Common myeloid progenitor, CD34-positive (primary cell): Measurements from ENCODE around the gene ATN1.

Experiments used
- CTCF ChIA-PET: fragments of 350-600 bp; sonication (Branson Sonifier 250); formaldehyde crosslinking; loops from one replicate; lab custom pipeline; 2021; ENCODE audit warnings: antibody characterized with exemption; lab: Charles Lee
- POLR2A ChIA-PET: fragments of 350-600 bp; sonication (Branson Sonifier 250); formaldehyde crosslinking; loops from one replicate; lab custom pipeline; 2021; ENCODE audit warnings: antibody characterized with exemption; lab: Charles Lee
- DNase-seq, 3 donors: peaks; one replicate each; pipeline versions ENCODE4 v3.0.0 to v3.0.0-alpha.2; 2013
- H3K27ac ChIP-seq, 2 experiments: 1 replicate in 1 of 2; 2 replicates in 1 of 2; pipeline ENCODE4 v1.7.0; 2013; ENCODE audit warnings: inconsistent platforms in 2 of 2, low read length in 2 of 2, mild to moderate bottlenecking in 2 of 2, low read depth in 1 of 2, moderate library complexity in 1 of 2; ENCODE audit not compliant: severe bottlenecking in 2 of 2, insufficient read depth in 1 of 2, poor library complexity in 1 of 2
- H3K27me3 ChIP-seq, 5 experiments: replicated peaks in 2 of 5; 1 replicate in 3 of 5; 2 replicates in 2 of 5; pipeline versions ENCODE4 v1.6.1 to v1.7.0; 2013; ENCODE audit warnings: low read length in 4 of 5, mild to moderate bottlenecking in 2 of 5, moderate library complexity in 2 of 5, inconsistent platforms in 1 of 5; ENCODE audit not compliant: insufficient read depth in 5 of 5, control insufficient read depth in 4 of 5
- H3K36me3 ChIP-seq, 4 experiments: 1 replicate in 2 of 4; 2 replicates in 2 of 4; pipeline versions ENCODE4 v1.6.1 to v1.7.0; 2013; ENCODE audit warnings: low read length in 3 of 4, control low read depth in 1 of 4, mild to moderate bottlenecking in 1 of 4; ENCODE audit not compliant: control insufficient read depth in 4 of 4, insufficient read depth in 4 of 4
- H3K4me1 ChIP-seq, 4 experiments: 1 replicate in 3 of 4; 2 replicates in 1 of 4; pipeline versions ENCODE4 v1.6.1 to v1.7.1; 2013; ENCODE audit warnings: low read length in 3 of 4, mild to moderate bottlenecking in 3 of 4, control low read depth in 1 of 4, inconsistent platforms in 1 of 4, moderate library complexity in 1 of 4; ENCODE audit not compliant: control insufficient read depth in 4 of 4, insufficient read depth in 4 of 4; ENCODE audit errors: control extremely low read depth in 1 of 4
- H3K4me3 ChIP-seq, 7 experiments: 1 replicate in 4 of 7; 2 replicates in 3 of 7; pipeline versions ENCODE4 v1.5.1 to v1.7.0; 2013; ENCODE audit warnings: mild to moderate bottlenecking in 7 of 7, low read length in 6 of 7, moderate library complexity in 6 of 7, inconsistent platforms in 2 of 7, low read depth in 2 of 7, control low read depth in 1 of 7; ENCODE audit not compliant: insufficient read depth in 4 of 7, control insufficient read depth in 1 of 7; ENCODE audit errors: extremely low read depth in 1 of 7
- H3K9me3 ChIP-seq, 5 experiments: 1 replicate in 4 of 5; 2 replicates in 1 of 5; pipeline versions ENCODE4 v1.6.1 to v1.7.1; 2013; ENCODE audit warnings: low read length in 4 of 5, mild to moderate bottlenecking in 2 of 5, inconsistent platforms in 1 of 5, low read depth in 1 of 5, moderate library complexity in 1 of 5; ENCODE audit not compliant: control insufficient read depth in 4 of 5, insufficient read depth in 2 of 5; ENCODE audit errors: control extremely low read depth in 1 of 5
- WGBS: methylation state at CpG from one replicate; pipeline ENCODE4 v1.1.5; 2013; ENCODE audit not compliant: insufficient coverage; 5-methylcytosine and 5-hydroxymethylcytosine counted together

Gene ATN1

DNA sequence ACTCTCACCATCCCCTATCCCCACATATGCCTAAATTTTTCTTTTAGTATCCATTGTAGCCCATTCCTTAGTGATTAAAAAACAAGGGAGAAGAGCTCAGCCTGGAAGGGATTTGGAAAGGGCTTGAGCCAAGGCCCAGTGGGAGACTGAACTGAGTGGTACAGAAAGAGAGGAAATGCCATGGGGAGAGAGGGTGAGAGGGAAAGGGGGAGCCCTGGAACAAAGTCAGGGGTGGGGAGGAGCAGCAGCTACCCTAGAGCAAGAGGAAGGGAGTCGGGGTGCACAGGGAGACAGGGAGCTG lies 2.6 kb upstream of the ATN1 start:
- Histone ChIP-seq H3K36me3 (peaks cover 0 to 13% (median 5%) of the 10 kb centered on the region in 4 experiments), H3K27me3 (no peaks in the 10 kb centered on the region), H3K9me3 (no peaks in the 10 kb centered on the region), H3K27ac (peak overlapping the region in 1 of 2 experiments; percentile 20), H3K4me3 (no peak overlapping the region), H3K4me1 (peaks cover 8 to 65% (median 54%) of the 10 kb centered on the region in 4 experiments)
- ChIA-PET CTCF (interaction anchor here (0.8 to 9.1 kb wide), 24 partner anchors 8 to 188 kb away, joined by 3 to 124 read pairs (median 8); partner anchors contain the start of genes C12orf57, C1RL, ENO2 and LRRC23), POLR2A (interaction anchor here (1.2 to 1.7 kb wide), 4 partner anchors 12 to 20 kb away, joined by 3 to 15 read pairs (median 5); partner anchors contain the start of genes C12orf57 and RNU7-1)
- no peak for DNase-seq
- WGBS: 75% methylated on average over 1 of the region's 1 CpG

DNA sequence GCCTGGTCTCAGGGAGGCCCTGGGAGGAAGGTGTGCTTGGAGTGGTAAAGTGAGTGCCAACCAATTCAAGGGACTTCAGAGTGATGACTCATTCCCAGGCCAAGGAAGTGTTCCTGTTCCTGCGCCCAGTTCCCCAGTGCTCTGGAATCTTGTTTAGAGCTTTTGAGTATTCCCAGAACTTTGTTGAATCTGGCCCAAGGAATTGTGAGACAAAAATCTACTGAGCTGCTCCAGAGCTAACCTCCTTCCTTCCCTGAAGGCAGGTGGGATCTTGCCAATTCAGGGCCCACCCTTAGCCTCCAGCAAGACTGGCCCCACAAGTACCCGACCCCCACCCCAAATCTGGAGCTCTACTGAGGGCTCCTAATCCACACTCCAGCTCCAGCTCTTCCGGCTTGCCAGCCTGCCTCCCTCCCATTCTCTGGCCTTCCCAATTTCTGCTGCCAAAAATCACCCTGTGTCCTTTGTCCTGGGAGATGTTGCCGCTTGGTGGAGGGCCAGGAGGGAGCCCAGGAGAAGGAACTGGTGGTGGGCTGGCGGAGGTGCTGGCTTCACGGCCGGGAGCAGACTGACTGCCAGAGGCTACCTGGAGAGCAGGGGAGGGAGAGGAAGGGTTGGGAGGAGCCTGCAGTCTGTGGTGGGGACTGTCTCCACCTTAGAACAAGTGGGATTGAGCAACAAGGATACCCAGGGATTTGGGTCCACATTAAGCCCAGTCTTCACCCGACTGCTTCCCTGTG lies 2.0 kb upstream of the ATN1 start:
- CTCF ChIA-PET: interaction anchor here (0.5 to 9.1 kb wide), 24 partner anchors 9 to 188 kb away, joined by 3 to 124 read pairs (median 8); partner anchors contain the start of genes C12orf57, C1RL, ENO2 and LRRC23
- Histone ChIP-seq H3K27ac (peak overlapping the region in 1 of 2 experiments; percentile 20), H3K9me3 (no peaks in the 10 kb centered on the region), H3K4me1 (peaks cover 8 to 65% (median 54%) of the 10 kb centered on the region in 4 experiments), H3K36me3 (peaks cover 0 to 13% (median 4%) of the 10 kb centered on the region in 4 experiments), H3K27me3 (no peaks in the 10 kb centered on the region), H3K4me3 (no peak overlapping the region)
- DNase-seq: no peak
- 69% methylated on average over 5 of the region's 8 CpGs for WGBS
- POLR2A ChIA-PET: interaction anchor here (1.2 to 1.7 kb wide), 4 partner anchors 12 to 19 kb away, joined by 3 to 15 read pairs (median 5); partner anchors contain the start of genes C12orf57 and RNU7-1

DNA sequence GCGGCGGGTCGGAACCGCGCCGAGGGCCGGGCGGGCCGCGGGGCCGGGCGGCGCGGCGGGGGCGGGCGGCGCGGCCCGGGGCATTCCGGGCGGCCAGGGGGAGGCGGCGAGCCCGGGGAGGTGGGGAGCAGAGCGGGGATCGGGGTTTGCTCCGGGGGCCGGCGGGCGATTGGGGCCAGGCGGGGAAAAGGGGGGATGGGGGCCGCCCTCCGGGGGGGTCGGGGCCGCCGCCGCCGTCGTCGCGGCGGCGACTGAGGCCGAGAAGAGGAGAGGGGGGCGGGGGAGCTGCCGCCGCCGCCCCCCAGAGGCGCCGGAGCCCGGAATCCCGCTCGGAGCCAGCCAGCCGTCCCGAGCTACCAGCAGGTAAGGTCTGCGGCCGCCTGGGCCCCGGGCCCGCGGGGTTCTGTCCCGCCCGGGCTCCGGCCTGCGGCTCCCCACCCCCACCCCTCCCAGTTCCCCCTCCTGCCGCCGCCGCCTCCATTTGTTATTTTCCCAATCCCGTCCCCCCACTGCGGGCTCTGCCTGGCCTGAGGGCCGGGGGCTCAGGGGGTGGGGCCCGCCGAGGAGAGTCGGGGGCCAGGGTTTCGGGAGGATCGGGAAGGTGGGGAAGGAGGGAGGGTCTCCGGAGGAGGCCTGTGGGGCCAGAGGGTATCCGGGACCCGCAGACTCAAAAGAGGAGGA lies 403 bp downstream of the ATN1 start:
- ChIA-PET POLR2A (interaction anchor here (0.6 to 3.0 kb wide), 3 partner anchors 9 to 71 kb away, joined by 3 to 8 read pairs (median 5); partner anchors contain the start of genes C12orf57 and RNU7-1), CTCF (interaction anchor here (1.0 to 2.5 kb wide), 3 partner anchors 9 to 25 kb away, joined by 3 to 14 read pairs (median 6); no protein-coding TSS in a partner anchor)
- H3K4me1 ChIP-seq: peaks cover 8 to 54% (median 47%) of the 10 kb centered on the region in 4 experiments

DNA sequence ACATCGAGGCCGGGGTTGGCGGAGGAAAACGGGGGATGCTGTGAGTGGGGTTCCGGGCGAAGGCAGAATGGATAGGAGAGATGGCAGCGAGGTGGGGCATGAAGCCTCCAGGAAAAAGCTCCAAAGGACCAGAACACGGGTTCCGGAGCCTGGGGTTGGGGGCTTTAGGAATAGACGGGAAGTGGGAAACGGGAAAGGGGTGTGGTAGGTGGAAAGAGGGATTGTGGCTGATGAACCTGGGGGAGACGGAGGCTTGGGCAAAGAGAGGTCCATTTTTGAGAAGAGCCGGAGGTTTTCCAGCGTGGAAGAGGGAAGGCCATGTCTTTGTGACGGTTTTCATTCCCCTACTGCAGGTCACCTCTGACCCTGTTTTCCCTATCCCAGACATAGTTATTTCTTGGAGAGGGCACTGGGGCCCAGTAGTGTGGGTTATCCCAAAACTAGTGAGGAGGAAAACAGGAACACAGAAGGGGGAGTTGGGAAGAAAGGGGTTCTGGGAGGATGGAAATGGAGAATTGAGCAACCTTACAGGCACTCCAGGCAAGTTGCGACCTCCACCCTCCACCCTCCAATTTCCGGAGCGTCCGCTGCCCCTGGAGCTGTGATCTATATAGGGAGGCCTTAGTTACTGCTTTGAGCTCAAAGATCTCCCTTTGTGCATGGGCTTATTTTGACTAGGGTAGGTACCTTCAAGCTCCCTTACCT lies 1.1 kb downstream of the ATN1 start:
- H3K4me3 ChIP-seq: peak overlapping the region; percentile 45 to 84 (median 73)
- DNase-seq: no peak
- H3K36me3 ChIP-seq: peaks cover 0 to 7% (median 2%) of the 10 kb centered on the region in 4 experiments
- no peaks in the 10 kb centered on the region for H3K9me3 ChIP-seq
- H3K27ac ChIP-seq: peak overlapping the region; percentile 46 to 73
- peaks cover 8 to 51% (median 46%) of the 10 kb centered on the region in 4 experiments for H3K4me1 ChIP-seq
- 5% methylated on average over 13 of the region's 19 CpGs for WGBS
- ChIA-PET POLR2A (interaction anchor here (1.5 to 3.0 kb wide), 2 partner anchors 8 to 15 kb away, joined by 5 to 8 read pairs; partner anchors contain the start of genes C12orf57 and RNU7-1), CTCF (interaction anchor here (1.0 to 2.5 kb wide), 5 partner anchors 9 to 57 kb away, joined by 3 to 14 read pairs (median 4); no protein-coding TSS in a partner anchor)
- H3K27me3 ChIP-seq: no peaks in the 10 kb centered on the region

More for the DNA sequence above, 403 bp downstream of the ATN1 start:
- Histone ChIP-seq H3K27me3 (no peaks in the 10 kb centered on the region), H3K36me3 (no peaks in the 10 kb centered on the region), H3K4me3 (peak overlapping the region; percentile 45 to 86 (median 78)), H3K9me3 (no peaks in the 10 kb centered on the region), H3K27ac (peak overlapping the region; percentile 46 to 73)
- no peak for DNase-seq
- 0% methylated on average over 20 of the region's 79 CpGs for WGBS

DNA sequence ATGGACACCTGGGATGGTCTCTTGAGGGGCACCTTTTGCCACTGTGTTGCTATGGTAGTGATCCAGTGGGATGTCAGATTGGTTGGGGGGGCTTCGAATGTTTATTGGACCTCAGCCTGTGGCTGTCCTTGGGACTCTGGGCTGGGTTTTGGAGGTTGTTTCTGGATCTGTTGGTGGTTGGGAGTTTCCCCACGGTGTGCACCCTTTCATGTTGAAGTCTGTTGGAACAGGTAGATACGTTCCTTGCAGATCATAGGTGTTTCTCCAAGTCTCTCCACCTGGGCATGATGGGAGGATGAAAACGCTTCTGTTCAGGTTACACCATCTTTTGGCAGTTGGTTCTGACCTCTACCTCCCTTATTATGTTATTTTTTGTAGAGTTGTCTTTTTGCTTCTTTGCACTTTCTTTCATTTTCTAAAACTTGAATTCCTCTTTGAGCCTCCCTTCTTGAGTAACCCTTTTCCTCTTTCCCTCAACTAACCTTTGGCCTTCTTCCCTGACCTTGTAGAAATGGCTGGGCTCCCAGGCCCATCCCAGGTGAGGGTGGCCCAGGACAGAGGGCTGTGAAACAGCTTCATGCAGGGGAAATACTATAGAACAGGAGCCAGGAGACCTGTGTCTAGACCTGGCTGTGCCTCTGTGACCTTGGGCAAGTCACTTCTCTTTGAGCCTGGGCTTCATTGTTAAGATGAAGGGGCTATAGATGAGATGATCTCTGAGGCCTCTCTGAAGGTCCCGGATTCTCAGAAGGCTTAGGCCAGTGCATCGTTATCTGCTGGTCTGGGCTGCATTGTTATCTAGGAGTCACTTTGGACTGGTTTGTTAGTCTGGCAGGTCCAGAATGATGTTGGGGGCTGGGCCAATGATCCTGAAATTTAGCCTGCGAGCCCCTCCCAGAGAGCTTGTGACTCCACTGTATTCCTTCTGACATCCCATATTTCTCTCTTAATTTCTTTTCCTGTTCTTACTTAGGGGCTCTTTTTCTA lies 2.0 kb downstream of the ATN1 start:
- DNase-seq: no peak
- ChIA-PET POLR2A (interaction anchor here (3.0 kb wide), 1 partner anchor 14 kb away, joined by 8 read pairs; the partner anchor contains the start of genes C12orf57 and RNU7-1), CTCF (interaction anchor here (1.1 to 2.5 kb wide), 4 partner anchors 8 to 58 kb away, joined by 3 to 14 read pairs (median 5); no protein-coding TSS in a partner anchor)
- no peaks in the 10 kb centered on the region for H3K27me3 ChIP-seq
- peak overlapping the region in 6 of 7 experiments; percentile 44 to 84 (median 74) for H3K4me3 ChIP-seq
- H3K36me3 ChIP-seq: peaks cover 3 to 14% (median 8%) of the 10 kb centered on the region in 4 experiments
- WGBS: 97% methylated on average over 5 of the region's 7 CpGs
- H3K4me1 ChIP-seq: peaks cover 3 to 43% (median 42%) of the 10 kb centered on the region in 4 experiments
- no peaks in the 10 kb centered on the region for H3K9me3 ChIP-seq
- peak overlapping the region in 1 of 2 experiments; percentile 73 for H3K27ac ChIP-seq
